ENCODE measurements around the gene ZNF385C. TPM values are rescaled to one million over a fixed set of nuclear protein-coding genes. Genes with fewer than 3 reads are reported as not detected.

The ZNF385C gene
- total RNA-seq, 1 experiment from 2014 or later = 1.1 TPM

DNA sequence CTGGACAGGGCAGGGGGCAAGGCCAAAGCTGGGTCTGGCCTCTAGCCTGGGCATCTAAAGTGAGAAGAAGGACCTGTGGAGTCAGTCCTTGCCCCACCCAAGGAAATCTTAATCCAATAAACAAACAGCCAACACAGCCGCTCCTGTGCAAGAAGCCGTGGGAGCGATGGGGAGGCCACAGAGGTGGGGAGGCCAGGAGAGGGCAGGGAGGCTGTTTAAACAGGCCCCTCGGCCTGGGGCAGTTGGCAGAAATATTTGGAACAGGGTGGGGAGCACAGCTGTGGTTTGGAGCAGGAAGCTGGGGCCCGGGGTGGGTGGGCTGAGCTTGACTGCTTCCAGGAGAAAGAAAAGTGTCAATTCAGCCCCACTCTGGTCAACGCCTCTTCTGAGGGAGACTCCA lies 5.3 kb downstream of the ZNF385C start:
- H3K9me2 ChIP-seq (ENCODE audit: insufficient read depth) = no peaks in the 10 kb centered on the region
- H3K4me3 ChIP-seq (replicated peaks in 1 of 2; ENCODE audit: low read depth in 1 of 2, low read length in 2 of 2) = no peak overlapping the region
- TF ChIP-seq, protein P1, sequence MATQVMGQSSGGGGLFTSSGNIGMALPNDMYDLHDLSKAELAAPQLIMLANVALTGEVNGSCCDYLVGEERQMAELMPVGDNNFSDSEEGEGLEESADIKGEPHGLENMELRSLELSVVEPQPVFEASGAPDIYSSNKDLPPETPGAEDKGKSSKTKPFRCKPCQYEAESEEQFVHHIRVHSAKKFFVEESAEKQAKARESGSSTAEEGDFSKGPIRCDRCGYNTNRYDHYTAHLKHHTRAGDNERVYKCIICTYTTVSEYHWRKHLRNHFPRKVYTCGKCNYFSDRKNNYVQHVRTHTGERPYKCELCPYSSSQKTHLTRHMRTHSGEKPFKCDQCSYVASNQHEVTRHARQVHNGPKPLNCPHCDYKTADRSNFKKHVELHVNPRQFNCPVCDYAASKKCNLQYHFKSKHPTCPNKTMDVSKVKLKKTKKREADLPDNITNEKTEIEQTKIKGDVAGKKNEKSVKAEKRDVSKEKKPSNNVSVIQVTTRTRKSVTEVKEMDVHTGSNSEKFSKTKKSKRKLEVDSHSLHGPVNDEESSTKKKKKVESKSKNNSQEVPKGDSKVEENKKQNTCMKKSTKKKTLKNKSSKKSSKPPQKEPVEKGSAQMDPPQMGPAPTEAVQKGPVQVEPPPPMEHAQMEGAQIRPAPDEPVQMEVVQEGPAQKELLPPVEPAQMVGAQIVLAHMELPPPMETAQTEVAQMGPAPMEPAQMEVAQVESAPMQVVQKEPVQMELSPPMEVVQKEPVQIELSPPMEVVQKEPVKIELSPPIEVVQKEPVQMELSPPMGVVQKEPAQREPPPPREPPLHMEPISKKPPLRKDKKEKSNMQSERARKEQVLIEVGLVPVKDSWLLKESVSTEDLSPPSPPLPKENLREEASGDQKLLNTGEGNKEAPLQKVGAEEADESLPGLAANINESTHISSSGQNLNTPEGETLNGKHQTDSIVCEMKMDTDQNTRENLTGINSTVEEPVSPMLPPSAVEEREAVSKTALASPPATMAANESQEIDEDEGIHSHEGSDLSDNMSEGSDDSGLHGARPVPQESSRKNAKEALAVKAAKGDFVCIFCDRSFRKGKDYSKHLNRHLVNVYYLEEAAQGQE (IDR thresholded peaks at IDR 0.05; ENCODE audit: low read depth) = no peak
- TF ChIP-seq SP1 (IDR thresholded peaks at IDR 0.05; ENCODE audit: low read depth) (no peak), FOSL1 (IDR thresholded peaks at IDR 0.05; ENCODE audit: low read depth) (no peak), TCF7L2 (IDR thresholded peaks at IDR 0.05; ENCODE audit: borderline replicate concordance, extremely low read depth, insufficient read depth, insufficient read length) (no peak), ZNF274 (IDR thresholded peaks at IDR 0.05; ENCODE audit: low read depth, low read length) (no peak), POLR2A (IDR thresholded peaks at IDR 0.05; ENCODE audit: borderline replicate concordance, extremely low read depth, insufficient read depth, insufficient read length) (no peak), ZFX (IDR thresholded peaks at IDR 0.05) (no peak)
- TF ChIP-seq, protein P2, sequence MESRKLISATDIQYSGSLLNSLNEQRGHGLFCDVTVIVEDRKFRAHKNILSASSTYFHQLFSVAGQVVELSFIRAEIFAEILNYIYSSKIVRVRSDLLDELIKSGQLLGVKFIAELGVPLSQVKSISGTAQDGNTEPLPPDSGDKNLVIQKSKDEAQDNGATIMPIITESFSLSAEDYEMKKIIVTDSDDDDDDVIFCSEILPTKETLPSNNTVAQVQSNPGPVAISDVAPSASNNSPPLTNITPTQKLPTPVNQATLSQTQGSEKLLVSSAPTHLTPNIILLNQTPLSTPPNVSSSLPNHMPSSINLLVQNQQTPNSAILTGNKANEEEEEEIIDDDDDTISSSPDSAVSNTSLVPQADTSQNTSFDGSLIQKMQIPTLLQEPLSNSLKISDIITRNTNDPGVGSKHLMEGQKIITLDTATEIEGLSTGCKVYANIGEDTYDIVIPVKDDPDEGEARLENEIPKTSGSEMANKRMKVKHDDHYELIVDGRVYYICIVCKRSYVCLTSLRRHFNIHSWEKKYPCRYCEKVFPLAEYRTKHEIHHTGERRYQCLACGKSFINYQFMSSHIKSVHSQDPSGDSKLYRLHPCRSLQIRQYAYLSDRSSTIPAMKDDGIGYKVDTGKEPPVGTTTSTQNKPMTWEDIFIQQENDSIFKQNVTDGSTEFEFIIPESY (IDR thresholded peaks at IDR 0.05; ENCODE audit: extremely low read depth, insufficient replicate concordance, low read length) = no peak
- TF ChIP-seq, protein P3, sequence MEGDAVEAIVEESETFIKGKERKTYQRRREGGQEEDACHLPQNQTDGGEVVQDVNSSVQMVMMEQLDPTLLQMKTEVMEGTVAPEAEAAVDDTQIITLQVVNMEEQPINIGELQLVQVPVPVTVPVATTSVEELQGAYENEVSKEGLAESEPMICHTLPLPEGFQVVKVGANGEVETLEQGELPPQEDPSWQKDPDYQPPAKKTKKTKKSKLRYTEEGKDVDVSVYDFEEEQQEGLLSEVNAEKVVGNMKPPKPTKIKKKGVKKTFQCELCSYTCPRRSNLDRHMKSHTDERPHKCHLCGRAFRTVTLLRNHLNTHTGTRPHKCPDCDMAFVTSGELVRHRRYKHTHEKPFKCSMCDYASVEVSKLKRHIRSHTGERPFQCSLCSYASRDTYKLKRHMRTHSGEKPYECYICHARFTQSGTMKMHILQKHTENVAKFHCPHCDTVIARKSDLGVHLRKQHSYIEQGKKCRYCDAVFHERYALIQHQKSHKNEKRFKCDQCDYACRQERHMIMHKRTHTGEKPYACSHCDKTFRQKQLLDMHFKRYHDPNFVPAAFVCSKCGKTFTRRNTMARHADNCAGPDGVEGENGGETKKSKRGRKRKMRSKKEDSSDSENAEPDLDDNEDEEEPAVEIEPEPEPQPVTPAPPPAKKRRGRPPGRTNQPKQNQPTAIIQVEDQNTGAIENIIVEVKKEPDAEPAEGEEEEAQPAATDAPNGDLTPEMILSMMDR (IDR thresholded peaks at IDR 0.05 in 2 of 3, conservative IDR thresholded peaks at IDR 0.05 in 1 of 3; ENCODE audit: borderline replicate concordance in 1 of 3, insufficient read depth in 1 of 3, low read depth in 2 of 3, low read length in 2 of 3) = no peak
- H2AFZ ChIP-seq (ENCODE audit: low read depth, low read length, poor library complexity, severe bottlenecking) = no peak overlapping the region
- H3K79me2 ChIP-seq (ENCODE audit: insufficient read depth, low read length) = no peaks in the 10 kb centered on the region
- ATAC-seq (no peak), DNase-seq (ENCODE audit: low read depth, low spot score) (no peak)
- intact Hi-C loops (cut with micrococcal nuclease) = no loop called here
- peaks cover 7 to 10% of the 10 kb centered on the region in 2 experiments; a peak in 3 of 4 replicates for H3K4me1 ChIP-seq (ENCODE audit: control insufficient read depth in 1 of 2, insufficient read depth in 2 of 2, low read length in 2 of 2)
- no peaks in the 10 kb centered on the region for H4K20me1 ChIP-seq (ENCODE audit: insufficient read depth)
- POLR2A ChIA-PET = no interaction called here
- H3K9me3 ChIP-seq (ENCODE audit: control insufficient read depth in 1 of 2, insufficient read depth in 1 of 2, low read depth in 1 of 2, low read length in 2 of 2) = no peaks in the 10 kb centered on the region
- H3K9ac ChIP-seq (ENCODE audit: low read length) = no peak overlapping the region
- BruUV-seq (replicated peaks) = no TSS peak
- H3K36me3 ChIP-seq (ENCODE audit: control insufficient read depth in 1 of 2, insufficient read depth in 2 of 2, low read length in 2 of 2) = no peaks in the 10 kb centered on the region
- no peak overlapping the region for H3K4me2 ChIP-seq (ENCODE audit: low read length)
- RAD21 ChIA-PET (ENCODE audit: low non-redundant PET in 1 of 2, low total read pairs in 2 of 2, uncharacterized antibody in 2 of 2, unreplicated experiment in 2 of 2) = no interaction called here
- no peak overlapping the region for H3K27ac ChIP-seq (ENCODE audit: low read depth, low read length)
- CTCF ChIA-PET = interaction anchor here (1.3 to 2.6 kb wide), 2 partner anchors 8 to 11 kb away, joined by 5 to 15 read pairs; no protein-coding TSS in a partner anchor
- H3K27me3 ChIP-seq (ENCODE audit: insufficient read depth, low read length) = no peaks in the 10 kb centered on the region
